Mononuclear cell (primary cell): ENCODE data around the gene SLC25A31. TPM values are rescaled to one million over a fixed set of nuclear protein-coding genes. Genes with fewer than 3 reads are reported as not detected.

Source experiments
- H3K27me3 ChIP-seq: 2 replicates; pipeline ENCODE4 v1.6.0; 2011; ENCODE audit warnings: low read length, control low read depth; ENCODE audit not compliant: insufficient read depth
- H3K4me1 ChIP-seq: 2 replicates; pipeline ENCODE4 v1.5.1; 2011; ENCODE audit warnings: mild to moderate bottlenecking, low read length, control low read depth; ENCODE audit not compliant: insufficient read depth
- H3K4me3 ChIP-seq: 2 replicates; pipeline ENCODE4 v1.5.1; 2011; ENCODE audit warnings: mild to moderate bottlenecking, low read length, moderate library complexity
- H3K9me3 ChIP-seq: 2 replicates; pipeline ENCODE4 v1.5.1; 2011; ENCODE audit warnings: low read depth, mild to moderate bottlenecking, control low read depth, low read length
- total RNA-seq: library from RNA; depleted of rRNA; stranded (reverse); fragments of >200 nt; gene quantifications from one replicate; pipeline ENCODE4 v1.2.3, GENCODE V29; 2012

Gene SLC25A31
- total RNA-seq, 1 donor, result not detected

GRCh38 chr4:127783955-127784770 is 54.0 kb downstream of the SLC25A31 start:
- H3K4me1 ChIP-seq, result peaks cover 20% of the 10 kb centered on the region
- H3K27me3 ChIP-seq, result peaks cover 48% of the 10 kb centered on the region
- H3K4me3 ChIP-seq, result no peak overlapping the region
- no peaks in the 10 kb centered on the region for H3K9me3 ChIP-seq

GRCh38 chr4:127788517-127788916 is 58.3 kb downstream of the SLC25A31 start:
- no peaks in the 10 kb centered on the region for H3K9me3 ChIP-seq
- no peak overlapping the region for H3K4me3 ChIP-seq
- no peaks in the 10 kb centered on the region for H3K4me1 ChIP-seq

GRCh38 chr4:127791391-127791790 is 61.2 kb downstream of the SLC25A31 start:
- no peaks in the 10 kb centered on the region for H3K4me1 ChIP-seq
- H3K9me3 ChIP-seq, result no peaks in the 10 kb centered on the region
- no peak overlapping the region for H3K4me3 ChIP-seq
- peaks cover 6% of the 10 kb centered on the region for H3K27me3 ChIP-seq

More at GRCh38 chr4:127788517-127788916, 58.3 kb downstream of the SLC25A31 start:
- peaks cover 15% of the 10 kb centered on the region for H3K27me3 ChIP-seq

GRCh38 chr4:127793528-127793927 is 63.3 kb downstream of the SLC25A31 start:
- H3K4me3 ChIP-seq, result no peak overlapping the region
- H3K9me3 ChIP-seq, result no peaks in the 10 kb centered on the region
- H3K27me3 ChIP-seq, result peaks cover under 1% of the 10 kb centered on the region
- H3K4me1 ChIP-seq, result no peaks in the 10 kb centered on the region

GRCh38 chr4:127799711-127800110 is 69.5 kb downstream of the SLC25A31 start:
- no peak overlapping the region for H3K4me3 ChIP-seq
- H3K27me3 ChIP-seq, result peaks cover 8% of the 10 kb centered on the region
- H3K9me3 ChIP-seq, result no peaks in the 10 kb centered on the region
- H3K4me1 ChIP-seq, result no peaks in the 10 kb centered on the region

- H3K27me3 ChIP-seq, result no peaks in the 10 kb centered on the region
- H3K4me1 ChIP-seq, result no peaks in the 10 kb centered on the region
- H3K9me3 ChIP-seq, result no peaks in the 10 kb centered on the region
- H3K4me3 ChIP-seq, result no peak overlapping the region
These were observed 79.1 kb downstream of the SLC25A31 start for GRCh38 chr4:127809173-127809800.

- H3K4me3 ChIP-seq, result no peak overlapping the region
- peaks cover 1% of the 10 kb centered on the region for H3K27me3 ChIP-seq
- no peaks in the 10 kb centered on the region for H3K4me1 ChIP-seq
- H3K9me3 ChIP-seq, result no peaks in the 10 kb centered on the region
These were observed 80.4 kb downstream of the SLC25A31 start for GRCh38 chr4:127810551-127810950.

- Histone ChIP-seq H3K9me3 (no peaks in the 10 kb centered on the region), H3K4me3 (no peak overlapping the region), H3K4me1 (no peaks in the 10 kb centered on the region), H3K27me3 (no peaks in the 10 kb centered on the region)
These were observed 92.2 kb downstream of the SLC25A31 start for GRCh38 chr4:127822430-127822829.

Other genes with a start within 250 kb of the SLC25A31 start
- gene INTU, start 97.4 kb upstream of the SLC25A31 start, total RNA-seq, result 0.10 TPM
- gene HSPA4L, start 51.9 kb downstream of the SLC25A31 start, total RNA-seq, result 0.10 TPM
- gene PLK4, start 150.5 kb downstream of the SLC25A31 start, total RNA-seq, result 4.4 TPM
- gene MFSD8, start 234.8 kb downstream of the SLC25A31 start, total RNA-seq, result 47.6 TPM
- gene ABHD18, start 235.0 kb downstream of the SLC25A31 start, total RNA-seq, result 15.8 TPM